Uterus (tissue), 2 donors: Measurements from ENCODE around the gene MEIS3.

Experiments
- POLR2A ChIP-seq, 2 donors: fragments of 450-650 bp; IDR thresholded peaks; one replicate each; pipeline ENCODE4 v1.6.1; 2016; ENCODE audit warnings: antibody characterized with exemption in 2 of 2, mild to moderate bottlenecking in 1 of 2, moderate library complexity in 1 of 2
- TF ChIP-seq, protein P1 (sequence below), 4 experiments: fragments of 200-600 bp in 2 of 4; fragments of 450-650 bp in 2 of 4; sonication (generic) in 2 of 4; IDR thresholded peaks; one replicate each; pipeline ENCODE4 v1.5.1; 2016 to 2019; ENCODE audit warnings: antibody characterized with exemption in 4 of 4, mild to moderate bottlenecking in 2 of 4, moderate library complexity in 1 of 4

DNA sequence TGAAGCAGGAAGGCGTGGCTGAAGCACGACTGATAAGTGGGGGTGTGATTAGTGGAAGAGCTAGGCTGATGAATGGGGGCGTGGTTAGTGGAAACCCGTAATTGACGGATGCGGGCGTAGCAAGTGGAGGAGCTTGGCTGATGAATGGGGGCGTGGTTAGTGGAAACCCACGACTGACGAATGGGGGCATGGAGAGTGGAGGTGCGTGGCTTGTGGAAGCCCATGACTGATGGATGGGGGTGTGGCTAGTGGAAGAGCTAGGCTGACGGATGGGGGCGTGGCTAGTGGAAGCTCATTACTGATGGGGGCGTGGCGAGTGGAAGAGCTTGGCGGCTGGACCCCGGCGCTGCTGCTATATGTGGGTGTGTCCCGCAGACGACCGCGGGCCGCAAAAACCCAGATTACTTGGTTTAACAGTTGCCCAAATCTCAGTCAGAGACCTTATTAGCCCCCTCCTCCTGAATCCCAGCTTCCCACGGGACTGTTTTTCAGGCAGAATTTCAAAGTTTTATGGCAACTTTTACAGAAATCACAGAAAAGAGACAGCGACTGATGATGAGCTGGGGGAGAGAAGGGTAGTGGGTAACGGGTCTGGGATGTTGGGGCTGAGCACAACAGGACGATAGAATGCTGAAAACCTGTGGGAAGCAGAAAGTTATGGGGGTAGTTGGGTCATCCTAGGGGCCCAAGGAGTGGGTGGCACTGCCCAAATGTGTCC is 9.0 kb upstream of the MEIS3 start:
- TF ChIP-seq, protein P1, sequence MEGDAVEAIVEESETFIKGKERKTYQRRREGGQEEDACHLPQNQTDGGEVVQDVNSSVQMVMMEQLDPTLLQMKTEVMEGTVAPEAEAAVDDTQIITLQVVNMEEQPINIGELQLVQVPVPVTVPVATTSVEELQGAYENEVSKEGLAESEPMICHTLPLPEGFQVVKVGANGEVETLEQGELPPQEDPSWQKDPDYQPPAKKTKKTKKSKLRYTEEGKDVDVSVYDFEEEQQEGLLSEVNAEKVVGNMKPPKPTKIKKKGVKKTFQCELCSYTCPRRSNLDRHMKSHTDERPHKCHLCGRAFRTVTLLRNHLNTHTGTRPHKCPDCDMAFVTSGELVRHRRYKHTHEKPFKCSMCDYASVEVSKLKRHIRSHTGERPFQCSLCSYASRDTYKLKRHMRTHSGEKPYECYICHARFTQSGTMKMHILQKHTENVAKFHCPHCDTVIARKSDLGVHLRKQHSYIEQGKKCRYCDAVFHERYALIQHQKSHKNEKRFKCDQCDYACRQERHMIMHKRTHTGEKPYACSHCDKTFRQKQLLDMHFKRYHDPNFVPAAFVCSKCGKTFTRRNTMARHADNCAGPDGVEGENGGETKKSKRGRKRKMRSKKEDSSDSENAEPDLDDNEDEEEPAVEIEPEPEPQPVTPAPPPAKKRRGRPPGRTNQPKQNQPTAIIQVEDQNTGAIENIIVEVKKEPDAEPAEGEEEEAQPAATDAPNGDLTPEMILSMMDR (IDR thresholded peaks at IDR 0.05) = no peak
- no peak for TF ChIP-seq POLR2A (IDR thresholded peaks at IDR 0.05)
